HG03460 (cell line): ENCODE data around the gene DIAPH2.
A peak's percentile ranks its signal among the peaks of the same experiment; 100 is the strongest.
"Not testable (repeated sequence)": the region's sequence is repeated elsewhere in the genome, so short reads cannot be mapped to it uniquely, and the experiment has no call there.

ENCODE experiments used
- ATAC-seq: cut with Tn5 transposase; IDR thresholded peaks from one replicate; pipeline ENCODE4 v1.9.1; 2021; ENCODE audit not compliant: unreplicated experiment

DIAPH2 gene

DNA sequence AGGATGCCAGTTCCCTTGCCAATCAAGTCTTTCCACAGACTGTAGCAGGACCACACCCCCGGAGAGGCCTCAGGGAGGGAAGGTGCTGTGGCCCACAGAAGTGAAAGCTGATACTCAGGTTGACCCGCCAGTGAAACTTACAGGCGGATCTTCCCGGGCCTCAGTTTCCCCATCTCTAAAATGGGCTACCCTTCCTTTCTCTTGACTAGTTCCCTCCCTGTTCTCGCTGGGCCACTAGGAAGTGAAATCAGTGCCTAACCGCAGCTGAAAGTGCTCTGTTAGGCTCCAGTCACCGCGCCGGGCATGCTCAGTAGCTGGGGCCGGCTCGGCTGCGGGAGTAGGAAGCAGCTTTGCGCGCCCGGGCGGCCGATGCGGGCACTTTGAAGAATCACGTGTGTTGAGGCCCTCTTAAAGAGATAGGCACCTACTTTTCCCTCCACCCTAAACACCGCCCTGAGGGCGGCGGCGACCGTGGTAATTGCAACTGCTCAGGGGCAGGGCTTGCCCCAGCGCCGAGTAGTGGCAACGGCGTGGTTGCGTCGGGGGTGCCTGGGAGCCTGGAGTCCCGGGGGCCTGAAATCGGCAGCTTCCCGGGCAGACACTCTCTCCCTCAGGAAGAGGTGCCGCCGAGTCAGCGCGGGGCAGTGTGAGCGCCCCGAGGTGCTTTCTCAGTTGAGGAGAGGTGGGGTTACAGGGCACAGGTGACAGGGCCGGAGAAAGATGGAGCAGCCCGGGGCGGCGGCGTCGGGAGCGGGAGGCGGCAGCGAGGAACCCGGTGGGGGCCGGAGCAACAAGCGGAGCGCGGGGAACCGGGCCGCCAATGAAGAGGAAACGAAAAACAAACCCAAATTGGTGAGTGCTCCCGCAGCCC is at the start of gene DIAPH2:
DIAPH2 (plus strand) TSS at position 504 of the 871 bp plus-strand sequence.
- peak; percentile 85 for ATAC-seq

DNA sequence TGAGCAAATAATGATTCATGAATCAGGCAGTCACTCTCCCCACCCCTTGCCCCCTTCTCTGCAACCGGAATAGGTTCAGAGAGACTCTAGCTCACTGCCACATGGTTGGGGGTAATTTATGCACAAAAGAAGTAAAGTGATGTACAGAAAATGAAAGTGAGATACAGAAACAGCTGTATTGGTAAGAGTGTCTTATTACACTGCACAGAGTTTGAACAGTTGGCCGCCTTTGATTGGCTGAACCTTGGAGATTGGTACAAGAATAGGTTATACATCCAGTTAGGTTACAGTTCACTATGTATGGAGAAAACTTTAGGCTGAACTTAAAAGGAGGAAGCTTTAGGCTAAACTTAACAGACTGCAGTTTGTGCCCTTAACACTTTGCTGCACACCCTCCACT is 34.6 kb upstream of the DIAPH2 start:
- ATAC-seq = no peak

DNA sequence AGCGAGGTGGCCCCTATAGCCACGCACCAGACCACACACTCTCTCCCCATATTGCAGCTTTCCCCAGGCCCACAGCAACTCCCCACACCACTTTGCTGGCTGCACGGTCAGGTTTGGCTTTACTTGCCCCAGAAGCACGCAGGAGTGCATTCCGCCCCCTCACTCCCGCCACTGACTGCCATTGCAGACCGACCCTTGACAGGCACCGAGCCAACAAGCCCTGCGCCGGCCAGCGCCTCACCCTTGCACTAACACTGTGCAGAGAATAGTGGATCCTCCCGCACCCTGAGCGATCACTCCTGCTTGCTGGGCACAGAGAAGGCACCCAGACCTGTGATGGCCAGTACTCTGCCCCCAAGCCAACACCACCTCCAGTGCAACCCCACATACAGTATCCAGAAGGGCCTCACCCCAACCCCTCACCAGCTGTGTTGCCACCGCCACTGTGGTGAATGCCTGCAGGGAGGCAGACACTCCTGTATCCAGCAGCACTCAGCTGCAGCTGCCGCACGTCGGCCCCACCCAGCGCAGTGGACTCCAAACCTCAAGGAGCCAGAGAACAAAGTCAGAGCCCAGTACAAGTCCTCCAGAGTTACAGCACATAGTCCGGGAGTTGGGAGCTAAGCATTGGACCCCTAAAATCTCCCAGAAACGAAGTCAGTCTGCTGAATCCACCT is 28.6 kb upstream of the DIAPH2 start:
- ATAC-seq = no peak

DNA sequence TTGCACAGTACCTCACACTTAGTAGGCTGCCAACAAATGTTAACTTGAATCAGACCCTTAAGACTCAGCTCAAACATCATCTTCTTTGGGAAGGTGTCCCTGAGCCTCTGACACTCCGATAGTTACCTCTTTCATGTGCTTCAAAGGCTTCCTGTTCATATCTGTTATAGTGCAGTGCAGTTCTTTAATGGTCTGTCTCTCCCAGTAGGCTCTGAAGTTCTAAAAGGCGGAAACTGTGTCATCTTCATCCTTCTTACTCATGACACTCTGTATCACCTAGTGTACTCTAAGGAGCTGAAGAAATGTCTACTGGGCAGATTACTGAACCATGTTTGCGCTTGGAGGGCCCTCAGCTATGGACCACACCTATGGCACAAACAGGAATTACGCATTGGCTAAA is 2.1 kb upstream of the DIAPH2 start:
- no peak for ATAC-seq

- no peak for ATAC-seq
Measured at GRCh38 chrX:96683997-96684338, 674 bp upstream of the DIAPH2 start.

- ATAC-seq = peak; percentile 33
Measured at GRCh38 chrX:96685210-96686099, 813 bp downstream of the DIAPH2 start.

DNA sequence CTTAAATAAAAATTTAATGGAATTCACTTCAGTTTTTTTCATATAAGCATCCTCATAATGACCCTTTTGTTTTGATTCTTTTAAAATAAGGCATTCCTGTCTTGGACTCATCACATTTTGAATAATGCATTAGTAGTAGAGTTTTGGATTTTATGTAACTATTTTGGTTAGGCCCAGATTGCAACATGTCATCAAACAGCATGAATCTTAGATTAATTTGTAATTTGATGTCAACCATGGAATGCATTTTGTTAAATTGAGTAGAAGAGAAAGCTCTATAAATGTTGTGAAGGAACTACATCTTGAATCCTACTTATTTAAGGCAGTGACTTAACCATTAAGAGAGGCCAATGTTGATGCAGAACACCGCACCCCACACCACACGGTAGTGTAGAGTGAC is 3.1 kb downstream of the DIAPH2 start:
- no peak for ATAC-seq

- no peak for ATAC-seq
Measured at GRCh38 chrX:96688789-96689188, 4.1 kb downstream of the DIAPH2 start.

GRCh38 chrX:96689991-96690390 is 5.3 kb downstream of the DIAPH2 start:
- ATAC-seq = no peak

DNA sequence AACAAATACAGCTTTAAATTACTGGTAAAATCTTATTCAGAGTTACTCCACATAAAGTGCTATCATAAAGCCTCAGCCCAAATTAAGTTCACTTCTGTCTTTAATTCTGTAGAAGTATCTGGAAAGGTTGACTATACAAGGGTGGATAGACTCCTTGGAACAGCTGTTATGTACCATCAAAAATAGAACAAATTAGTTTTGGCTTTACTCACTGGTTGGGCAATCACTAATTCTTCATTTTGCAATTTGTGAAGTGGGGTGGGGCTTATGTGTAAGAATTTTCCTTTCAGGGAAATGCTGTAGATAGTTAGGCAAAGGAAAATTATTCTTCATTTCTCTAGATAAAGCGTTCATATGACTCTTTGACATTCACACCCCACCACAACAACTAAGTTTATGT is 7.8 kb downstream of the DIAPH2 start:
- no peak for ATAC-seq

- no peak for ATAC-seq
Measured at GRCh38 chrX:96692890-96693289, 8.2 kb downstream of the DIAPH2 start.

DNA sequence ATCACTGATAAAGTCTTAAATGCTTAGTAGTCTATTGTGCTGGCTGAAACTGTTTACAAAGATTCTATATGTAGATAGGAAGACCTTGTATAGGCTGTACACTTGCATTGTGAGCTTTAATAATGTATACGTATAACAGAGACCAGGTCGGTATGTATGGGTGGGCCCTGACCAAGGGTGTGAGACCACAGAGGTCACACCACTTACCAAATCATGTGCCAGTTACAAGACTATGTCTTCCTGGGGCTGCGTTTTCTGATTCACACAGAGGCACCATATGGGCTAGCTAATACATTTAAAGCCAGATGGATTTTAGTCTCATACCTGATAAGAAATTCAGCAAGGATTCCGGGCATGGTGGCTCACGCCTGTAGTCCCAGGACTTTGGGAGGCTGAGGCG is 8.8 kb downstream of the DIAPH2 start:
- ATAC-seq = no peak

DNA sequence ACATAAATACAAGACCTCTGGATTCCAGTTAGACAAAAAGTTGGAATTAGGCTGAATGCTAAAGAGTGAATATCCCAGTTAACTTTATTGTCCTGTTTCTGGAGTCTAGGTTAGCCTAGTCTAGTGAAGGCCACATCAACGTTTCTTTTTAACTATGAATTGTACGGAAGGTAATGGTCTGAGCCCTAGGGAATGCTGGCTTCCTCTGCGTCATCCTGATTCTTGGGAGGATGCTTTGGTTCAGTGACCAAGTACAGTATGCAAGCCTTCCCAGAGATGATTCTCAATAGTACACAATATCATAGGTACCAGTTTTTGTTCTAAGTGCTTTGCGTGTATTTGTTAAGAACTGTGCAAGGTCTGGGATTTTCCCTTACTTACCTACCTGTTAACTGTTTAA is 11.8 kb downstream of the DIAPH2 start:
- ATAC-seq = no peak

DNA sequence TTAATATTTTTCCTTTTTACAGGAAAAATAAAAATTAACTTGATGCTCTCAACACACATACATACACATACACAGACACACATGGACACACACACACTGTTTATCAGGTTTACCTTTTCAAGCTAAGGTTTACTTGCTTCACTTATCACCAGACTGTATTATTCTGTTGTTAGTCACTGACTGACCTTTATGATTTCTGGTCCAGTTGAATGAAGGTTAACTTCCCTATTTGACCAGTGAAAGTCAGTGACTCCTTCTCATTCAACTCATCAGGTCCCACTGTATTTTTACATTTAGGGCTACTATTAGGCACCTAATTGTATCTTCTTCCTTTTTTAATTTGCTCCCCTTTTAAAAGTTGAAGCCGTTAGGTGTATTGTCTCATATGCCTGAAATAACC is 16.0 kb downstream of the DIAPH2 start:
- no peak for ATAC-seq

GRCh38 chrX:96703379-96703778 is 18.7 kb downstream of the DIAPH2 start:
- ATAC-seq = no peak

- no peak for ATAC-seq
Measured at GRCh38 chrX:96703816-96704215, 19.2 kb downstream of the DIAPH2 start.

- ATAC-seq = no peak
Measured at GRCh38 chrX:96704629-96705028, 20.0 kb downstream of the DIAPH2 start.

GRCh38 chrX:96705905-96706304 is 21.3 kb downstream of the DIAPH2 start:
- ATAC-seq = no peak

- ATAC-seq = no peak
Measured at GRCh38 chrX:96707804-96708203, 23.2 kb downstream of the DIAPH2 start.

GRCh38 chrX:96710031-96710430 is 25.4 kb downstream of the DIAPH2 start:
- no peak for ATAC-seq

DNA sequence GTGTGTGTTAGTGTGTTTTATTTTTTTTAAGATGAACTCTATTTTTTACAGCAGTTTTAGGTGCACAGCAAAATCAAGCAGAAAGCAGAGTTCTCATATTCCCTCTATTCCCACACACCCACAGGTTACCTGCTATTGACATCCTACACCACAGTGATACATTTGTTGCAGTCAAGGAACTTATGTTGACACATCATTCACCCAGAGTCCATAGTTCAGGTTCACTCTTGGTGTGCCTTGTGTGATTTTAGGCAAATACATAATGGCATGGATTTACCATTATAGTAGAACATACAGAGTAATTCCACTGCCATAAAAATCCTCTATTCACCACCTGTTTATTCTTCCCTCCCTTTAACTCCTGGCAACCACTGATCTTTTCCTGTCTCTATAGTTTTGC is 28.7 kb downstream of the DIAPH2 start:
- ATAC-seq = no peak

- not testable (repeated sequence) for ATAC-seq
Measured at GRCh38 chrX:96714393-96714792, 29.8 kb downstream of the DIAPH2 start.
